ENCODE results near the gene ATP6V0E1.

- TF ChIP-seq CTCF (IDR thresholded peaks at IDR 0.05; ENCODE audit: low read length) = no peak
- no peak for TF ChIP-seq EZH2 (optimal IDR thresholded peaks at IDR 0.05; ENCODE audit: low read depth, low read length)
- no peak for TF ChIP-seq EZH2phosphoT487 (IDR thresholded peaks at IDR 0.05; ENCODE audit: low read length)
Measured at GRCh38 chr5:172973931-172974330, 9.6 kb upstream of the ATP6V0E1 start.
